Stomach (tissue), 4 donors: ENCODE data around the gene KIRREL3.

Source experiments
- POLR2A ChIP-seq, 4 donors: fragments of 450-650 bp; IDR thresholded peaks; one replicate each; pipeline ENCODE4 v1.6.1; 2016; ENCODE audit warnings: antibody characterized with exemption in 4 of 4, control low read depth in 2 of 4, mild to moderate bottlenecking in 1 of 4, moderate library complexity in 1 of 4
- TF ChIP-seq, protein P1 (sequence below), 7 experiments: fragments of 450-650 bp in 4 of 7; fragments of 200-600 bp in 3 of 7; sonication (generic) in 3 of 7; IDR thresholded peaks; one replicate each; pipeline ENCODE4 v1.5.1; 2016 to 2019; ENCODE audit warnings: antibody characterized with exemption in 7 of 7, control low read depth in 2 of 7, mild to moderate bottlenecking in 1 of 7

DNA sequence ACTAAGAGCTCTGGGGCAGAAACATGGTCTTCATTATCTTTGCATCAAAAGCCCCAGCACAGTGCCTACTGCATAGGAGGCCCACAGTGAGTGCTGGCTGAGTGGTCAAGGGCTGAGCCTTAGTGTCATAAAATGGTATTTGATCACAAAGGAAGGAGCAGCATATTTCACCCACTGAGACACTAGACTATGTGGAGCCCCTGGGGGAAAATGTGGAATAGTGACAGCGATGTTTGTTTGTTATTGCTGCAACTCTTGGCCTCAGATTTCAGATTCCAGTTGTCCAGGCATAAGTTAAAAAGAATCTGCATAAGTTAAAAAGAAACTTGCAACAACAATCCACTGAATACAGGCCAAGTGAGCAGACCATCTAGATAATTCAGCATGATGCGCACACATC is 7.0 kb downstream of the KIRREL3 start:
- TF ChIP-seq, protein P1, sequence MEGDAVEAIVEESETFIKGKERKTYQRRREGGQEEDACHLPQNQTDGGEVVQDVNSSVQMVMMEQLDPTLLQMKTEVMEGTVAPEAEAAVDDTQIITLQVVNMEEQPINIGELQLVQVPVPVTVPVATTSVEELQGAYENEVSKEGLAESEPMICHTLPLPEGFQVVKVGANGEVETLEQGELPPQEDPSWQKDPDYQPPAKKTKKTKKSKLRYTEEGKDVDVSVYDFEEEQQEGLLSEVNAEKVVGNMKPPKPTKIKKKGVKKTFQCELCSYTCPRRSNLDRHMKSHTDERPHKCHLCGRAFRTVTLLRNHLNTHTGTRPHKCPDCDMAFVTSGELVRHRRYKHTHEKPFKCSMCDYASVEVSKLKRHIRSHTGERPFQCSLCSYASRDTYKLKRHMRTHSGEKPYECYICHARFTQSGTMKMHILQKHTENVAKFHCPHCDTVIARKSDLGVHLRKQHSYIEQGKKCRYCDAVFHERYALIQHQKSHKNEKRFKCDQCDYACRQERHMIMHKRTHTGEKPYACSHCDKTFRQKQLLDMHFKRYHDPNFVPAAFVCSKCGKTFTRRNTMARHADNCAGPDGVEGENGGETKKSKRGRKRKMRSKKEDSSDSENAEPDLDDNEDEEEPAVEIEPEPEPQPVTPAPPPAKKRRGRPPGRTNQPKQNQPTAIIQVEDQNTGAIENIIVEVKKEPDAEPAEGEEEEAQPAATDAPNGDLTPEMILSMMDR (IDR thresholded peaks at IDR 0.05), result no peak
- no peak for TF ChIP-seq POLR2A (IDR thresholded peaks at IDR 0.05)
